MCF 10A (cell line): ENCODE measurements around the gene RANBP3L. TPM values are rescaled to one million over a fixed set of nuclear protein-coding genes. Genes with fewer than 3 reads are reported as not detected.

Experiments
- BruUV-seq: library from RNA; stranded (reverse); fragments of 400-500 nt; replicated peaks from 2 replicates; lab custom pipeline; 2021; lab: Mats Ljungman, UMichigan
- CTCF ChIA-PET: fragments of 300-600 bp; sonication (Branson Sonifier 250); formaldehyde crosslinking; extraction: SDS; loops from one replicate; lab custom pipeline; 2021; ENCODE audit warnings: antibody characterized with exemption, inconsistent platforms; lab: Yijun Ruan, JAX
- POLR2A ChIA-PET: fragments of 300-600, 350-650 bp; sonication (Branson Sonifier 250); formaldehyde crosslinking; extraction: SDS; loops from one replicate; lab custom pipeline; 2020; ENCODE audit warnings: antibody characterized with exemption, inconsistent platforms; lab: Yijun Ruan, JAX
- DNase-seq: peaks from one replicate; pipeline ENCODE4 v3.0.0-alpha.2; 2018; ENCODE audit not compliant: unreplicated experiment
- H3K27ac Mint-ChIP-seq: one replicate; pipeline ENCODE4 v1.8.0; 2022; ENCODE audit warnings: mild to moderate bottlenecking, low read depth, mixed read lengths; ENCODE audit not compliant: unreplicated experiment
- H3K27me3 Mint-ChIP-seq: one replicate; pipeline ENCODE4 v1.8.0; 2022; ENCODE audit warnings: mixed read lengths; ENCODE audit not compliant: insufficient read depth, unreplicated experiment
- H3K36me3 Mint-ChIP-seq: one replicate; pipeline ENCODE4 v1.8.0; 2022; ENCODE audit warnings: mild to moderate bottlenecking, moderate library complexity, mixed read lengths; ENCODE audit not compliant: insufficient read depth, unreplicated experiment
- H3K4me1 Mint-ChIP-seq: one replicate; pipeline ENCODE4 v1.8.0; 2022; ENCODE audit warnings: mixed read lengths; ENCODE audit not compliant: insufficient read depth, unreplicated experiment
- H3K4me3 Mint-ChIP-seq: one replicate; pipeline ENCODE4 v1.8.0; 2022; ENCODE audit warnings: mild to moderate bottlenecking, moderate library complexity, mixed read lengths; ENCODE audit not compliant: unreplicated experiment
- H3K9me3 Mint-ChIP-seq: one replicate; pipeline ENCODE4 v1.8.0; 2022; ENCODE audit warnings: mixed read lengths; ENCODE audit not compliant: unreplicated experiment
- CTCF ChIP-seq: fragments of 200-600 bp; IDR thresholded peaks from one replicate; pipeline ENCODE4 v1.8.0; 2022; ENCODE audit warnings: antibody characterized with exemption, mild to moderate bottlenecking; ENCODE audit not compliant: unreplicated experiment
- intact Hi-C: fragments of 100-400 bp; cut with micrococcal nuclease; formaldehyde crosslinking; loops from 2 replicates; pipeline ENCODE4 v1.14.1; 2022
- total RNA-seq: library from RNA; stranded (reverse); gene quantifications from 2 replicates; pipeline ENCODE4 v1.2.3, GENCODE V29; 2022

The RANBP3L gene
- total RNA-seq, 1 experiment from 2014 or later: not detected

GRCh38 chr5:36273809-36274526, 27.7 kb downstream of the RANBP3L start:
- H3K9me3 Mint-ChIP-seq: no peaks in the 10 kb centered on the region
- H3K27me3 Mint-ChIP-seq: no peaks in the 10 kb centered on the region
- no peak overlapping the region for H3K27ac Mint-ChIP-seq
- CTCF ChIA-PET: interaction anchor here (0.6 to 3.1 kb wide), 3 partner anchors 9 to 348 kb away, joined by 3 to 11 read pairs (median 4); no protein-coding TSS in a partner anchor
- DNase-seq: no peak
- H3K4me3 Mint-ChIP-seq: no peak overlapping the region
- H3K36me3 Mint-ChIP-seq: peaks cover 6% of the 10 kb centered on the region
- intact Hi-C loops: no loop called here
- POLR2A ChIA-PET: interaction anchor here (0.8 to 1.5 kb wide), 4 partner anchors 9 to 115 kb away, joined by 3 to 5 read pairs (median 3); no protein-coding TSS in a partner anchor
- no TSS peak for BruUV-seq
- no peak for TF ChIP-seq CTCF
- H3K4me1 Mint-ChIP-seq: no peaks in the 10 kb centered on the region

GRCh38 chr5:36272136-36272690, 29.5 kb downstream of the RANBP3L start:
- no TSS peak for BruUV-seq

GRCh38 chr5:36270876-36271575, 30.7 kb downstream of the RANBP3L start:
- no peak overlapping the region for H3K27ac Mint-ChIP-seq
- H3K4me1 Mint-ChIP-seq: no peaks in the 10 kb centered on the region
- no peaks in the 10 kb centered on the region for H3K27me3 Mint-ChIP-seq
- no peak overlapping the region for H3K4me3 Mint-ChIP-seq
- ChIA-PET CTCF (interaction anchor here (0.6 to 2.0 kb wide), 7 partner anchors 9 to 429 kb away, joined by 3 to 9 read pairs (median 3); no protein-coding TSS in a partner anchor), POLR2A (interaction anchor here (0.6 to 1.1 kb wide), 2 partner anchors 32 to 154 kb away, joined by 3 to 5 read pairs; no protein-coding TSS in a partner anchor)
- BruUV-seq: no TSS peak
- no peak for DNase-seq
- TF ChIP-seq CTCF: no peak
- intact Hi-C loops: no loop called here
- no peaks in the 10 kb centered on the region for H3K36me3 Mint-ChIP-seq
- no peaks in the 10 kb centered on the region for H3K9me3 Mint-ChIP-seq

More at GRCh38 chr5:36272136-36272690, 29.5 kb downstream of the RANBP3L start:
- intact Hi-C loops: no loop called here
- H3K9me3 Mint-ChIP-seq: no peaks in the 10 kb centered on the region
- peaks cover 4% of the 10 kb centered on the region for H3K36me3 Mint-ChIP-seq
- ChIA-PET CTCF (interaction anchor here (0.5 to 2.0 kb wide), 9 partner anchors 33 to 427 kb away, joined by 3 to 9 read pairs (median 3); no protein-coding TSS in a partner anchor), POLR2A (interaction anchor here (1.3 kb wide), 1 partner anchor 30 kb away, joined by 3 read pairs; no protein-coding TSS in a partner anchor)
- H3K27me3 Mint-ChIP-seq: no peaks in the 10 kb centered on the region
- DNase-seq: no peak
- no peak overlapping the region for H3K27ac Mint-ChIP-seq
- no peaks in the 10 kb centered on the region for H3K4me1 Mint-ChIP-seq
- no peak overlapping the region for H3K4me3 Mint-ChIP-seq
- TF ChIP-seq CTCF: no peak
